H9 (cell line): Measurements from ENCODE around the gene AKNA. TPM values are rescaled to one million over a fixed set of nuclear protein-coding genes. Genes with fewer than 3 reads are reported as not detected.

Experiments used
- DNase-seq: peaks from one replicate; pipeline ENCODE4 v3.0.0-alpha.2; 2017
- H2AFZ ChIP-seq: one replicate; pipeline ENCODE4 v1.6.1; 2013; ENCODE audit warnings: mild to moderate bottlenecking, low read length, control low read depth, moderate library complexity
- H2AK5ac ChIP-seq: 2 replicates; pipeline ENCODE4 v1.6.1; 2013; ENCODE audit warnings: low read length, control low read depth, mixed read lengths; ENCODE audit not compliant: insufficient read length
- H2BK120ac ChIP-seq: one replicate; pipeline ENCODE4 v1.6.1; 2013; ENCODE audit warnings: low read depth, mild to moderate bottlenecking, low read length, control low read depth, inconsistent platforms; ENCODE audit not compliant: poor library complexity, severe bottlenecking
- H2BK12ac ChIP-seq: 2 replicates; pipeline ENCODE4 v1.6.1; 2013; ENCODE audit warnings: low read length, control low read depth, mixed read lengths, low read depth; ENCODE audit not compliant: insufficient read length
- H2BK15ac ChIP-seq: 2 replicates; pipeline ENCODE4 v1.6.1; 2013; ENCODE audit warnings: low read depth, low read length, control low read depth
- H2BK20ac ChIP-seq: one replicate; pipeline ENCODE4 v1.6.1; 2013; ENCODE audit warnings: low read depth, mild to moderate bottlenecking, low read length, control low read depth, inconsistent platforms; ENCODE audit not compliant: poor library complexity, severe bottlenecking
- H2BK5ac ChIP-seq: 2 replicates; pipeline ENCODE4 v1.6.1; 2013; ENCODE audit warnings: low read length, control low read depth, mixed read lengths; ENCODE audit not compliant: insufficient read length
- H3K14ac ChIP-seq: 2 replicates; pipeline ENCODE4 v1.6.1; 2013; ENCODE audit warnings: low read length, control low read depth; ENCODE audit not compliant: insufficient read depth
- H3K18ac ChIP-seq: 2 replicates; pipeline ENCODE4 v1.6.1; 2013; ENCODE audit warnings: low read depth, mild to moderate bottlenecking, mixed read lengths, low read length, control low read depth; ENCODE audit not compliant: insufficient read length
- H3K23ac ChIP-seq: 2 replicates; pipeline ENCODE4 v1.6.1; 2013; ENCODE audit warnings: low read length, control low read depth, mixed read lengths, low read depth; ENCODE audit not compliant: insufficient read length
- H3K23me2 ChIP-seq: 2 replicates; pipeline ENCODE4 v1.6.1; 2013; ENCODE audit warnings: low read depth, mild to moderate bottlenecking, mixed read lengths, low read length, control low read depth; ENCODE audit not compliant: insufficient read length, poor library complexity, severe bottlenecking
- H3K27ac ChIP-seq: 2 replicates; pipeline ENCODE4 v1.5.1; 2013; ENCODE audit warnings: low read length, control low read depth, mixed read lengths, low read depth; ENCODE audit not compliant: insufficient read length
- H3K27me3 ChIP-seq: 2 replicates; pipeline ENCODE4 v1.6.1; 2013; ENCODE audit warnings: low read length, control low read depth, inconsistent platforms; ENCODE audit not compliant: insufficient read depth
- H3K4ac ChIP-seq: 2 replicates; pipeline ENCODE4 v1.6.1; 2013; ENCODE audit warnings: low read depth, mild to moderate bottlenecking, control low read depth, inconsistent platforms, low read length, moderate library complexity
- H3K4me1 ChIP-seq: 2 replicates; pipeline ENCODE4 v1.6.1; 2013; ENCODE audit warnings: low read length, control low read depth, inconsistent platforms; ENCODE audit not compliant: insufficient read depth
- H3K4me2 ChIP-seq: 2 replicates; pipeline ENCODE4 v1.6.1; 2013; ENCODE audit warnings: low read length, control low read depth, mixed read lengths; ENCODE audit not compliant: insufficient read length, insufficient read depth
- H3K56ac ChIP-seq: 2 replicates; pipeline ENCODE4 v1.6.1; 2013; ENCODE audit warnings: low read depth, mild to moderate bottlenecking, mixed read lengths, low read length, control low read depth; ENCODE audit not compliant: insufficient read length
- H3K79me1 ChIP-seq: 2 replicates; pipeline ENCODE4 v1.6.1; 2013; ENCODE audit warnings: low read depth, mild to moderate bottlenecking, moderate library complexity, low read length, control low read depth, inconsistent platforms; ENCODE audit not compliant: insufficient read depth, poor library complexity, severe bottlenecking
- H3K79me2 ChIP-seq: 2 replicates; pipeline ENCODE4 v1.6.1; 2013; ENCODE audit warnings: low read length, control low read depth, inconsistent platforms; ENCODE audit not compliant: insufficient read depth
- H3K9ac ChIP-seq: 2 replicates; pipeline ENCODE4 v1.6.1; 2013; ENCODE audit warnings: low read length, control low read depth, mixed read lengths; ENCODE audit not compliant: insufficient read length; ENCODE audit errors: extremely low read depth
- H3K9me3 ChIP-seq: one replicate; pipeline ENCODE4 v1.6.1; 2013; ENCODE audit warnings: low read depth, low read length, inconsistent platforms; ENCODE audit not compliant: control insufficient read depth
- H3T11ph ChIP-seq: one replicate; pipeline ENCODE4 v1.6.1; 2013; ENCODE audit warnings: mild to moderate bottlenecking, low read length, control low read depth, inconsistent platforms
- H4K20me1 ChIP-seq: one replicate; pipeline ENCODE4 v1.6.1; 2013; ENCODE audit not compliant: control insufficient read depth, insufficient read length, insufficient read depth
- H4K5ac ChIP-seq: 2 replicates; pipeline ENCODE4 v1.6.1; 2013; ENCODE audit warnings: low read depth, mild to moderate bottlenecking, mixed read lengths, low read length, control low read depth; ENCODE audit not compliant: insufficient read length
- H4K8ac ChIP-seq: replicated peaks from 2 replicates; pipeline ENCODE4 v1.6.1; 2013; ENCODE audit warnings: low read length, control low read depth, mixed read lengths, low read depth; ENCODE audit not compliant: insufficient read length
- H4K91ac ChIP-seq: 2 replicates; pipeline ENCODE4 v1.6.1; 2013; ENCODE audit warnings: low read depth, mild to moderate bottlenecking, moderate library complexity, mixed read lengths, low read length, control low read depth; ENCODE audit not compliant: insufficient read length
- H3K27ac Mint-ChIP-seq, 3 experiments: 2 replicates in 2 of 3; 3 replicates in 1 of 3; pipeline ENCODE4 v1.8.0; 2020 to 2021; ENCODE audit warnings: mixed read lengths in 3 of 3, mild to moderate bottlenecking in 1 of 3, moderate library complexity in 1 of 3
- H3K27me3 Mint-ChIP-seq: 2 replicates; pipeline ENCODE4 v1.8.0; 2021; ENCODE audit warnings: low read depth, mild to moderate bottlenecking, moderate library complexity, mixed read lengths
- H3K36me3 Mint-ChIP-seq, 3 experiments: 2 replicates in 2 of 3; 3 replicates in 1 of 3; pipeline ENCODE4 v1.8.0; 2020 to 2021; ENCODE audit warnings: low read depth in 3 of 3, mixed read lengths in 3 of 3; ENCODE audit not compliant: insufficient read depth in 1 of 3
- H3K4me1 Mint-ChIP-seq, 2 experiments: 2 replicates each; pipeline ENCODE4 v1.8.0; 2020; ENCODE audit warnings: mixed read lengths in 2 of 2
- H3K4me3 Mint-ChIP-seq, 2 experiments: 2 replicates in 1 of 2; 3 replicates in 1 of 2; pipeline ENCODE4 v1.8.0; 2020 to 2021; ENCODE audit warnings: mild to moderate bottlenecking in 2 of 2, mixed read lengths in 2 of 2, moderate library complexity in 1 of 2
- H3K9me3 Mint-ChIP-seq, 2 experiments: 2 replicates in 1 of 2; 3 replicates in 1 of 2; pipeline ENCODE4 v1.8.0; 2020; ENCODE audit warnings: mild to moderate bottlenecking in 2 of 2, mixed read lengths in 2 of 2, moderate library complexity in 1 of 2
- CTCF ChIP-seq: fragments of 200-600 bp; sonication (generic); conservative IDR thresholded peaks from 3 replicates; pipeline ENCODE4 v1.8.0; 2021; ENCODE audit warnings: antibody characterized with exemption, mild to moderate bottlenecking
- WGBS: extraction: QIAGEN DNeasy Blood & Tissue Kit; methylation state at CpG from one replicate; pipeline ENCODE4 v1.1.7; 2013; ENCODE audit warnings: missing lambda C conversion rate, low lambda C conversion rate, mixed read lengths; ENCODE audit not compliant: insufficient read length; ENCODE audit errors: extremely low coverage; 5-methylcytosine and 5-hydroxymethylcytosine counted together
- total RNA-seq: library from RNA; stranded (reverse); gene quantifications from 2 replicates; pipeline ENCODE4 v1.2.1, GENCODE V29; 2021

AKNA gene
- total RNA-seq, 1 experiment from 2014 or later, result 19.7 TPM

- peaks cover 4% of the 10 kb centered on the region; the same call in 1 of the 2 replicates for H3K4me1 ChIP-seq
- H3K4me3 Mint-ChIP-seq, result peak overlapping the region in 1 of 2 experiments; percentile 17; a peak in 2 of 5 replicates
- WGBS, result no CpG with 5 or more reads among the region's 7 CpGs
These were observed 2.9 kb downstream of the AKNA start for GRCh38 chr9:114384836-114385396.

More at GRCh38 chr9:114384836-114385396, 2.9 kb downstream of the AKNA start:
- no peaks in the 10 kb centered on the region for H3K9me3 ChIP-seq
- no peaks in the 10 kb centered on the region for H3K27me3 ChIP-seq
- H4K91ac ChIP-seq, result no peak overlapping the region
- TF ChIP-seq CTCF, result no peak
- no peaks in the 10 kb centered on the region for H3K79me1 ChIP-seq
- no peaks in the 10 kb centered on the region for H3K23me2 ChIP-seq
- no peak overlapping the region for H4K5ac ChIP-seq
- no peak overlapping the region for H2BK12ac ChIP-seq
- H3K23ac ChIP-seq, result no peak overlapping the region
- H2BK15ac ChIP-seq, result no peak overlapping the region
- H3T11ph ChIP-seq, result no peak overlapping the region
- H3K27ac ChIP-seq, result no peak overlapping the region
- H3K36me3 Mint-ChIP-seq, result peaks cover 4 to 12% (median 5%) of the 10 kb centered on the region in 3 experiments; a peak in 6 of 7 replicates
- no peak overlapping the region for H3K56ac ChIP-seq
- no peak overlapping the region for H3K14ac ChIP-seq
- no peak overlapping the region for H2BK20ac ChIP-seq
- no peak overlapping the region for H3K9ac ChIP-seq
- H4K20me1 ChIP-seq, result no peaks in the 10 kb centered on the region
- no peaks in the 10 kb centered on the region; the same call in 1 of the 2 replicates for H3K79me2 ChIP-seq
- H2BK5ac ChIP-seq, result no peak overlapping the region
- no peak overlapping the region for H4K8ac ChIP-seq
- H3K27ac Mint-ChIP-seq, result 0 out of 7 replicates have a peak overlapping the region, but pooled peaks of 1 of the 3 experiments have one; percentile 24
- H2BK120ac ChIP-seq, result no peak overlapping the region
- H3K9me3 Mint-ChIP-seq, result no peaks in the 10 kb centered on the region
- no peak overlapping the region for H3K18ac ChIP-seq
- H2AFZ ChIP-seq, result no peak overlapping the region
- H3K4me2 ChIP-seq, result no peak overlapping the region
- no peak overlapping the region for H2AK5ac ChIP-seq
- H3K4me1 Mint-ChIP-seq, result peaks cover 67 to 81% of the 10 kb centered on the region in 2 experiments
- no peaks in the 10 kb centered on the region for H3K27me3 Mint-ChIP-seq
- H3K4ac ChIP-seq, result no peak overlapping the region
- no peak for DNase-seq
